Measurements from ENCODE around the gene ARSD.

Gene ARSD

DNA sequence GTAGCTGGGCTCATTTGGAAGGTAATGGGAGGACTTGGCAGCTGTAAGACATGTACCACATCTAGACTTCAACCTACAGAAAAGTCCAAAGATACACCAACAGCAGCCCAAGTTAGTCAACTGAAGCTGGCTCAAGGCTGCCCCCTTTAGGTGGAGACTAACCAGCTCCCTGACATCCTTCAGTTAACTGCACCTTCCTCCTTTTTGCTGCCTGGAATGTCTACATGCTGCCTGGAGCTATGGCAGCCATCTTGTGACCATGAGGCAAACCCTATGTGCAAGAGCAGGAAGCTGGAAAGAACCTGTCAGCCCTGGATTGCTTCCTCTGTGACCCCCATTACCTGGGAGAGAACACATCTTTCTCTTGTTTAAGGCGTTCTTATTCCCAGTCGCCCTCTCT is 25.8 kb downstream of the ARSD start:
- Histone ChIP-seq H3K9ac (ENCODE audit: low read depth, low read length) (no peak overlapping the region), H4K20me1 (ENCODE audit: insufficient read depth, low read length) (no peaks in the 10 kb centered on the region), H3K27me3 (ENCODE audit: insufficient read depth, low read length, poor library complexity) (no peaks in the 10 kb centered on the region), H2AFZ (ENCODE audit: low read depth, low read length) (no peak overlapping the region), H3K4me1 (ENCODE audit: insufficient read depth, low read length) (no peaks in the 10 kb centered on the region), H3K27ac (ENCODE audit: low read length) (no peak overlapping the region), H3K36me3 (ENCODE audit: insufficient read depth, low read length) (no peaks in the 10 kb centered on the region), H3K4me2 (ENCODE audit: insufficient read depth, low read length) (no peak overlapping the region), H3K9me3 (ENCODE audit: insufficient read depth, low read length, severe bottlenecking) (peaks cover 3% of the 10 kb centered on the region), H3K79me2 (ENCODE audit: insufficient read depth, low read length) (no peaks in the 10 kb centered on the region), H3K4me3 (ENCODE audit: low read depth in 1 of 2, low read length in 2 of 2) (no peak overlapping the region)
- TF ChIP-seq, protein P1, sequence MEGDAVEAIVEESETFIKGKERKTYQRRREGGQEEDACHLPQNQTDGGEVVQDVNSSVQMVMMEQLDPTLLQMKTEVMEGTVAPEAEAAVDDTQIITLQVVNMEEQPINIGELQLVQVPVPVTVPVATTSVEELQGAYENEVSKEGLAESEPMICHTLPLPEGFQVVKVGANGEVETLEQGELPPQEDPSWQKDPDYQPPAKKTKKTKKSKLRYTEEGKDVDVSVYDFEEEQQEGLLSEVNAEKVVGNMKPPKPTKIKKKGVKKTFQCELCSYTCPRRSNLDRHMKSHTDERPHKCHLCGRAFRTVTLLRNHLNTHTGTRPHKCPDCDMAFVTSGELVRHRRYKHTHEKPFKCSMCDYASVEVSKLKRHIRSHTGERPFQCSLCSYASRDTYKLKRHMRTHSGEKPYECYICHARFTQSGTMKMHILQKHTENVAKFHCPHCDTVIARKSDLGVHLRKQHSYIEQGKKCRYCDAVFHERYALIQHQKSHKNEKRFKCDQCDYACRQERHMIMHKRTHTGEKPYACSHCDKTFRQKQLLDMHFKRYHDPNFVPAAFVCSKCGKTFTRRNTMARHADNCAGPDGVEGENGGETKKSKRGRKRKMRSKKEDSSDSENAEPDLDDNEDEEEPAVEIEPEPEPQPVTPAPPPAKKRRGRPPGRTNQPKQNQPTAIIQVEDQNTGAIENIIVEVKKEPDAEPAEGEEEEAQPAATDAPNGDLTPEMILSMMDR (IDR thresholded peaks at IDR 0.05; ENCODE audit: borderline replicate concordance, extremely low read depth, low read length, poor library complexity, severe bottlenecking) = no peak
- no peak for TF ChIP-seq EZH2 (IDR thresholded peaks at IDR 0.05; ENCODE audit: borderline replicate concordance, low read depth, low read length, severe bottlenecking)
- DNase-seq (no peak), ATAC-seq (ENCODE audit: insufficient read depth, low read depth) (no peak)

DNA sequence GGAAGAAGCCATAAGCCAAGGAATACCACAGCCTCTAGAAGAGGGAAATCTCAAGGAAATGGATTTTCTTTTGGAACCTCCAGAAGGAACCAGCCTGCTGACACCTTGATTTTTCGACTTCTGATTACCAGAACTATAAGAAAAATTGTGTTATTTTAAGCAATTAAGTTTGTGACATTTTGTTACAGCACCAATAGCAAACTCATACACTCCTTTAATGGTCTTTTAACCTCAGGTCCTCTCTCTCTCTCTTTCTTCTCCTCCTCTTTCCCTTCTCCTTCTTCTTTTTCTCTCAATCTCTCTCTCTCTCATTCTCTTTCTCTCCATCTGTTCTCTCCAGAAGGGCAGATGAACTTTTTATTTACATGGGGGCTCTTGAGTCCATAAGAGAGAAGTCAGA is 26.3 kb downstream of the ARSD start:
- no peaks in the 10 kb centered on the region for H3K27me3 ChIP-seq (ENCODE audit: insufficient read depth, low read length, poor library complexity)
- no peaks in the 10 kb centered on the region for H4K20me1 ChIP-seq (ENCODE audit: insufficient read depth, low read length)
- no peak overlapping the region for H2AFZ ChIP-seq (ENCODE audit: low read depth, low read length)
- no peak for ATAC-seq (ENCODE audit: insufficient read depth, low read depth)
- no peak overlapping the region for H3K27ac ChIP-seq (ENCODE audit: low read length)
- no peaks in the 10 kb centered on the region for H3K79me2 ChIP-seq (ENCODE audit: insufficient read depth, low read length)
- H3K4me1 ChIP-seq (ENCODE audit: insufficient read depth, low read length) = no peaks in the 10 kb centered on the region
- H3K4me3 ChIP-seq (ENCODE audit: low read depth in 1 of 2, low read length in 2 of 2) = no peak overlapping the region
- DNase-seq = no peak
- TF ChIP-seq, protein P1 (IDR thresholded peaks at IDR 0.05; ENCODE audit: borderline replicate concordance, extremely low read depth, low read length, poor library complexity, severe bottlenecking) = no peak
- TF ChIP-seq EZH2 (IDR thresholded peaks at IDR 0.05; ENCODE audit: borderline replicate concordance, low read depth, low read length, severe bottlenecking) = no peak
- peaks cover 3% of the 10 kb centered on the region for H3K9me3 ChIP-seq (ENCODE audit: insufficient read depth, low read length, severe bottlenecking)
- no peaks in the 10 kb centered on the region for H3K36me3 ChIP-seq (ENCODE audit: insufficient read depth, low read length)
- H3K9ac ChIP-seq (ENCODE audit: low read depth, low read length) = no peak overlapping the region
- H3K4me2 ChIP-seq (ENCODE audit: insufficient read depth, low read length) = no peak overlapping the region

DNA sequence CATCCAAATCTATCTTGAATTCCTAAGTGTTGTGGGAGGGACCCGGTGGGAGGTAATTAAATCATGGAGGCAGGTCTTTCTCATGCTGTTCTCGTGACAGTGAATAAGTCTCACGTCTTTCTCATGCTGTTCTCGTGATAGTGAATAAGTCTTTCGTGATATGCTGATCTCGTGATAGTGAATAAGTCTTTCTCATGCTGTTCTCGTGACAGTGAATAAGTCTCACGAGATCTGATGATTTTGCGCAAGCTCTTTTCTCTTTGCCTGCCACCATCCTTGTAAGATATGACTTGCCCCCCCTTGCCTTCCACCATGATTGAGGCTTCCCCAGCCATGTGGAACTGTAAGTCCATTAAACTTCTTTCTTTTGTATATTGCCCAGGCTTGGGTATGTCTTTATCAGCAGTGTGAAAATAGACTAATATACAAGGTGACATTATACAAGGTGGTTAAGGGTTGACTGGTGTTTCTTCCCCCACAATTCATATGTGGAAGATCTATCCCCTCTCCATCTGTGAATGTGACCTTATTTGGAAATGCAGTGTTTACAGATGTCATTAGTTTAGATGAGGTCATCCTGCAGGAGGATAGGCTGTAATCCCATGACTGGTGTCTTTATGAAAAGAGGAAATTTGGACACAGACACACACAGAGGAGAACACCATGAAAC is 27.6 kb downstream of the ARSD start:
- TF ChIP-seq, protein P1 (IDR thresholded peaks at IDR 0.05; ENCODE audit: borderline replicate concordance, extremely low read depth, low read length, poor library complexity, severe bottlenecking) = no peak

More for the DNA sequence above, 27.6 kb downstream of the ARSD start:
- no peaks in the 10 kb centered on the region for H3K36me3 ChIP-seq (ENCODE audit: insufficient read depth, low read length)
- H3K9ac ChIP-seq (ENCODE audit: low read depth, low read length) = no peak overlapping the region
- H3K79me2 ChIP-seq (ENCODE audit: insufficient read depth, low read length) = no peaks in the 10 kb centered on the region
- no peaks in the 10 kb centered on the region for H4K20me1 ChIP-seq (ENCODE audit: insufficient read depth, low read length)
- H3K27me3 ChIP-seq (ENCODE audit: insufficient read depth, low read length, poor library complexity) = no peaks in the 10 kb centered on the region
- no peak overlapping the region for H3K4me3 ChIP-seq (ENCODE audit: low read depth in 1 of 2, low read length in 2 of 2)
- DNase-seq = no peak
- no peak overlapping the region for H3K4me2 ChIP-seq (ENCODE audit: insufficient read depth, low read length)
- H3K27ac ChIP-seq (ENCODE audit: low read length) = no peak overlapping the region
- peaks cover 3% of the 10 kb centered on the region for H3K9me3 ChIP-seq (ENCODE audit: insufficient read depth, low read length, severe bottlenecking)
- H2AFZ ChIP-seq (ENCODE audit: low read depth, low read length) = no peak overlapping the region
- H3K4me1 ChIP-seq (ENCODE audit: insufficient read depth, low read length) = no peaks in the 10 kb centered on the region
- ATAC-seq (ENCODE audit: insufficient read depth, low read depth) = no peak

Data from DND-41 (cell line).